Fibroblast of lung (primary cell): ENCODE data around the gene ATP6V1A.

Experiments used
- CTCF ChIP-seq, 2 donors: IDR thresholded peaks in 1 of 2; conservative IDR thresholded peaks in 1 of 2; 1 replicate in 1 of 2; 2 replicates in 1 of 2; pipeline ENCODE4 v1.5.1; 2011 to 2012; ENCODE audit warnings: low read length in 2 of 2, control low read depth in 1 of 2, inconsistent platforms in 1 of 2, low read depth in 1 of 2, mild to moderate bottlenecking in 1 of 2
- EZH2 ChIP-seq: IDR thresholded peaks from 2 replicates; pipeline ENCODE4 v1.5.1; 2012; ENCODE audit warnings: low read length, control low read depth, mild to moderate bottlenecking; ENCODE audit errors: missing control alignments

- TF ChIP-seq CTCF (conservative IDR thresholded peaks at IDR 0.05 in 1 of 2, IDR thresholded peaks at IDR 0.05 in 1 of 2; ENCODE audit: low read depth in 1 of 2, low read length in 2 of 2) (no peak), EZH2 (no peak)
Observed at GRCh38 chr3:113794526-113794925, 47.7 kb downstream of the ATP6V1A start.
